Osteocyte (in vitro differentiated cells): ENCODE measurements around the gene DGKZ. TPM values are rescaled to one million over a fixed set of nuclear protein-coding genes. Genes with fewer than 3 reads are reported as not detected.
"Not testable (repeated sequence)": the region's sequence is repeated elsewhere in the genome, so short reads cannot be mapped to it uniquely, and the experiment has no call there.

ENCODE experiments used
- DNase-seq: peaks from one replicate; pipeline ENCODE4 v3.0.0; 2021; ENCODE audit warnings: mixed read lengths; ENCODE audit not compliant: unreplicated experiment; ENCODE audit errors: extremely low spot score
- H3K27ac Mint-ChIP-seq: one replicate; pipeline ENCODE4 v1.8.0; 2021; ENCODE audit warnings: mild to moderate bottlenecking, mixed read lengths; ENCODE audit not compliant: unreplicated experiment
- H3K27me3 Mint-ChIP-seq: one replicate; pipeline ENCODE4 v1.8.0; 2021; ENCODE audit warnings: mixed read lengths; ENCODE audit not compliant: unreplicated experiment
- H3K36me3 Mint-ChIP-seq: one replicate; pipeline ENCODE4 v1.8.0; 2021; ENCODE audit warnings: mixed read lengths; ENCODE audit not compliant: unreplicated experiment
- H3K4me1 Mint-ChIP-seq: one replicate; pipeline ENCODE4 v1.8.0; 2021; ENCODE audit warnings: mixed read lengths; ENCODE audit not compliant: unreplicated experiment
- H3K4me3 Mint-ChIP-seq: one replicate; pipeline ENCODE4 v1.8.0; 2021; ENCODE audit warnings: mild to moderate bottlenecking, moderate library complexity, mixed read lengths; ENCODE audit not compliant: unreplicated experiment
- H3K9me3 Mint-ChIP-seq: one replicate; pipeline ENCODE4 v1.8.0; 2021; ENCODE audit warnings: mixed read lengths; ENCODE audit not compliant: unreplicated experiment
- CTCF ChIP-seq: fragments of 200-600 bp; sonication (generic); IDR thresholded peaks from 2 replicates; pipeline ENCODE4 v1.5.0; 2021; ENCODE audit warnings: antibody characterized with exemption, mild to moderate bottlenecking, moderate library complexity
- total RNA-seq: library from RNA; stranded (reverse); gene quantifications from 2 replicates; pipeline ENCODE4 v1.2.1, GENCODE V29; 2021

DGKZ gene
- total RNA-seq, 1 donor from 2014 or later: 49.9 TPM

- Mint-ChIP-seq H3K9me3 (no peaks in the 10 kb centered on the region), H3K4me1 (peaks cover 21% of the 10 kb centered on the region), H3K27me3 (no peaks in the 10 kb centered on the region), H3K27ac (no peak overlapping the region), H3K36me3 (peaks cover 10% of the 10 kb centered on the region), H3K4me3 (no peak overlapping the region)
- no peak for DNase-seq
- no peak for TF ChIP-seq CTCF
Measured at GRCh38 chr11:46372086-46372485, 24.8 kb downstream of the DGKZ start.

- H3K27me3 Mint-ChIP-seq, H3K27ac Mint-ChIP-seq, H3K9me3 Mint-ChIP-seq, DNase-seq, H3K4me3 Mint-ChIP-seq: not testable (repeated sequence)
- peaks cover 13% of the 10 kb centered on the region for H3K36me3 Mint-ChIP-seq
- H3K4me1 Mint-ChIP-seq: peaks cover 17% of the 10 kb centered on the region
Measured at GRCh38 chr11:46372501-46372900, 25.2 kb downstream of the DGKZ start.

GRCh38 chr11:46373787-46374740, 26.8 kb downstream of the DGKZ start:
- no peak for DNase-seq
- no peaks in the 10 kb centered on the region for H3K9me3 Mint-ChIP-seq
- no peaks in the 10 kb centered on the region for H3K27me3 Mint-ChIP-seq
- H3K36me3 Mint-ChIP-seq: peaks cover 17% of the 10 kb centered on the region
- no peak for TF ChIP-seq CTCF
- H3K4me3 Mint-ChIP-seq: no peak overlapping the region
- no peak overlapping the region for H3K27ac Mint-ChIP-seq
- H3K4me1 Mint-ChIP-seq: peaks cover 8% of the 10 kb centered on the region

GRCh38 chr11:46374815-46375214, 27.6 kb downstream of the DGKZ start:
- DNase-seq: no peak
- H3K9me3 Mint-ChIP-seq: no peaks in the 10 kb centered on the region
- H3K27ac Mint-ChIP-seq: no peak overlapping the region
- H3K36me3 Mint-ChIP-seq: peaks cover 17% of the 10 kb centered on the region
- peaks cover 2% of the 10 kb centered on the region for H3K4me1 Mint-ChIP-seq
- no peak for TF ChIP-seq CTCF
- no peaks in the 10 kb centered on the region for H3K27me3 Mint-ChIP-seq
- no peak overlapping the region for H3K4me3 Mint-ChIP-seq

GRCh38 chr11:46375392-46376101, 28.3 kb downstream of the DGKZ start:
- no peak for TF ChIP-seq CTCF

More at GRCh38 chr11:46375392-46376101, 28.3 kb downstream of the DGKZ start:
- Mint-ChIP-seq H3K27me3 (no peaks in the 10 kb centered on the region), H3K9me3 (no peaks in the 10 kb centered on the region), H3K36me3 (peaks cover 17% of the 10 kb centered on the region), H3K4me1 (peaks cover 3% of the 10 kb centered on the region), H3K27ac (no peak overlapping the region), H3K4me3 (no peak overlapping the region)
- DNase-seq: no peak
